NCI-H1930 (cell line): Measurements from ENCODE around the gene DNAI2.

Experiments
- DNase-seq, 2 experiments: peaks; one replicate each; lab custom pipeline; 2025; lab: John Stamatoyannopoulos, UW

DNAI2 gene

GRCh38 chr17:74274060-74274708, at the start of gene DNAI2:
Gene DNAI2, plus strand, starts transcription at chr17:74274234. Its CDS starts 7,584 bp downstream, at chr17:74281818.
- peak; percentile 36 for DNase-seq

- no peak for DNase-seq
Measured at GRCh38 chr17:74224959-74225725, 48.9 kb upstream of the DNAI2 start.

DNA sequence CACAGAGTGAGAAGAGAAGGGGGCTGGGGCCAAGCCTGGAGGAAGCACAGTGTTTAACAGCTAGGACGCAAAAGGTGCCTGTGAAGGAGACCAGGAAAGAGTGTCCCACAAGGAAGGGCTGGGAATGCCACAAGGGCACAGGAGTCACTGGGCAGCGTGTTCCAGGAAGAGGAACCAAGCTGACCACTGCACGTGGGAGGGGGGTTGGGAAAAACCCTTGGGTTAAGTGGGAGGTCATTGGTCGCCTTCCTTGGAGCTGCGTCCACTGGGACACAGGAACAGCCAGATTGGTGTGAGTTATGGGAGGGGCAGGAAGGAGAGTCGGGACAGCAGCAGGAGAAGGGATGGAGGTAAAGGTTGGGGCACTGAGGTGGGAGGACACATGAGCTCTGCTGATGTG, 47.8 kb upstream of the DNAI2 start:
- no peak for DNase-seq

- DNase-seq: no peak
Measured at GRCh38 chr17:74227271-74228080, 46.6 kb upstream of the DNAI2 start.

DNA sequence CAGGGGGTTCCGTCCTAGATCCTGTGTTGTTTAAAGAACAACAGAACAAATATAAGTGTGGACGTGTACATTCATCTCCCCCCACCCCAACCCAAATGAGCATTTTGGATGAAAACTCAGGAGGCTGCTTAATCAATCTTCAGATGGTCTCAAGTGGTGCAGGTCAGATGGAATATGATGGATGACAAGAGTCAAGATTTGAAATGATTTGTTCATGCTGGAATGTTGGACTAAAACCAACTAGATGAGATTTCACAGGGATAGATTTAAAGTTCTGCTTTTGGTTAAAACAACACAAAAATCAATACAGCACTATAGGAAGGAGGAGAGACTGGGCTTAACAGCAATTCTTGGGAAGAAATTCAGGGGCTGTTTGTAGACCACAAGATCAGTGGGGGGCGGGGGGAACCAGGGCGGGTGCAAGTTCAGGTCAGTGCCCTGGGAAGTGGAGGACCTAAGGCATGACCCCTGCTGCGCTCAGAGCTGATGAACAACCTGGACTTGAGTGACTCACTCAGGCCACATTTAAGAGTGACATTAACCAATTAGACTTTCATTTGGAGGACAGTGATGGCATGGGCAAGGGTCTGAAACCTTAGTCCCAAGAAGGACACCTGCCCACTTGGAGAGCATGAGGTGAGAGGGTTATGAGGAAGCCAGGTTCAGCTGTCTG, 45.6 kb upstream of the DNAI2 start:
- DNase-seq: no peak

DNA sequence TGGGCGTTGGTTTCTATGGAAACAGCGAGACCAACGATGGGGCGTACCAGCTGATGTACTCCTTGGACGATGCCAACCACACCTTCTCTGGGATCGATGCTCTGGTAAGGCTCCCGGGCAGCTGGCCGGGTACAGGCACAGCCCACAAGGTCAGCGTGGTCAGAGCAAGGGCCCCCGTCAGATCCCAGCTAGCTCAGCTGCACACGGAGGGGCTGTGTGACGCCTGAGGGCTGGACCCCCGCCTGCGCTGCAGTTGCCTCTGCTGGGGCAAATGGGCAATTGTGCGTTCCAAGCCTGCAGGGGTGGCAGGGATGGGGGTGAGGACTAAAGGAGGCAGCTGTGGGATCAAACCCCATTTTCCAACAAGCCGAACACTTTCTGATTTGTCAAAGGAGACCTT, 43.1 kb upstream of the DNAI2 start:
- no peak for DNase-seq

- no peak for DNase-seq
Measured at GRCh38 chr17:74231928-74232907, 41.8 kb upstream of the DNAI2 start.

GRCh38 chr17:74233937-74234336, 40.1 kb upstream of the DNAI2 start:
- DNase-seq: no peak

GRCh38 chr17:74234486-74234885, 39.5 kb upstream of the DNAI2 start:
- DNase-seq: no peak

DNA sequence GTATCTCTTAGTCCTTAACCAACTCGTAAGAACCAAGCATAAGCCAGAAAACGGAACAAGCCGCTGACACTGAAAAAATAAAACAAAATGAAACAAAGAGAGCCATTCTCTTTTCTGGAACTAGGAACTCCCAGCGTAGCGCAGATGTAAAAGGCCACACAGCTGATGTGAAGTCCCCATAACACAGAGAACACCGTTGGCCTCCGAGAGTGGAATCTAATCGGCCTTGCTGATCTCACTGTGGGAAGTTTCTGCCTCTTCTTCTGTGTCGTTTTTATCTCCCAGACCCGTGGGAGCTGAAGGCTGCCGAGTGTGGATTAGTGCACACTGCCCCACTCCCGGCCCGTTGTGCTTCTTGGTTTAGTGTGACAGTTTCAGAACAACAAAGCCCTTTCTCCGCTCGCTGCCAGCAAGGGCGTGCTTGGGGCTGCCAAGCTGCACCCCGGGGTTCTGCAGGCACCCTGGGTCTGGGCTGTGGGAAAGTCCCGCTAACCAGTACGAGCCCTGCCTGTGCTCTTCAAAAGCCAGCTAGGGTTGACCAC, 38.9 kb upstream of the DNAI2 start:
- no peak for DNase-seq

- no peak for DNase-seq
Measured at GRCh38 chr17:74235911-74236371, 38.1 kb upstream of the DNAI2 start.

GRCh38 chr17:74237321-74237720, 36.7 kb upstream of the DNAI2 start:
- no peak for DNase-seq

GRCh38 chr17:74239172-74239571, 34.9 kb upstream of the DNAI2 start:
- DNase-seq: no peak

DNA sequence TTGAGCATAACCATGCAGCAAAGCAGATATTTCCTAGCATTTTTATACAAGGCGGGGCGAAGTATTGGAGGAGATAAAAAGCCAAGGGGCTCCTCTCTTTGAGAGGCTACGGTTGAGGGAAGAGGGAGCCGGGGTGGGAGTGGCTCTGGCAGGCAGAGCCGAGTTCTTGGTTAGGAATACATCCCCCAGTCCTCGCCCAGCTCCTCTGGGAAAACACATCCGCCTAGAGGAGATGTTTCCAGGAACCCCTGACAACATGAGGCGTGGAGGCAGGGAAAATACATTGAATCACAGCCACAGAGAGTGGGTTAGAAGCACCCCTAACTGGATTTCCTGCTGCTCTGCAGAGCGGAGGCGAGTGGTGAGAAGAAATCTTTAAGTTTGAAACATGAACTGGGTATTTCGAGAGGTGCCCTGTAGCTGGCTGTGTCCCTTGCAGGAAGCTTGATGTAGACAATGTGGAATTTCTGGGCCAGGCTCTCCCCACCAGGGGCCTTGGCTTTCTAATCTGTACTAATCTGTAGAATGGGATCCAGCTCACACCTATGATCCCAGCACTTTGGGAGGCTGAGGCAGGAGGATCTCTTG, 33.3 kb upstream of the DNAI2 start:
- no peak for DNase-seq

DNA sequence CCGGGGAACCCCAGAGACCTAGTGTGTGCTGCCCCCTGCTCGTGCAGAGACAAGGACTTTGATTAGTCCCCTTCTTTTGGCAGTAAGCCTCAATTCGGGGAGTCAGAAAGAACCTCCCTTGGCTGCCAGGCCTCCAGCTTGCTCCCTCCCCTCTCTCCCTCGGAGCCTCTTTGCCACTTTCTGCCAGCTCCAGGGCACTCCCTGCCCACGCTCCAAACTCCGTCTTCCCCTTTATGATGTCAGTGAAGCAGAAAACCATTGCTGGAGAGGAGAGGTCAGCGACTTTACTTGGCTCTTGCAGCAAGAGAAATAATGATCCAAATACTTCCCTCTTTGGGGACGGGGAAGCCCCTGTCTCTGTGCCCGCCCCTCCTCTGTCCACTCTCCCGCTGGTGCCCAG, 32.6 kb upstream of the DNAI2 start:
- no peak for DNase-seq

DNA sequence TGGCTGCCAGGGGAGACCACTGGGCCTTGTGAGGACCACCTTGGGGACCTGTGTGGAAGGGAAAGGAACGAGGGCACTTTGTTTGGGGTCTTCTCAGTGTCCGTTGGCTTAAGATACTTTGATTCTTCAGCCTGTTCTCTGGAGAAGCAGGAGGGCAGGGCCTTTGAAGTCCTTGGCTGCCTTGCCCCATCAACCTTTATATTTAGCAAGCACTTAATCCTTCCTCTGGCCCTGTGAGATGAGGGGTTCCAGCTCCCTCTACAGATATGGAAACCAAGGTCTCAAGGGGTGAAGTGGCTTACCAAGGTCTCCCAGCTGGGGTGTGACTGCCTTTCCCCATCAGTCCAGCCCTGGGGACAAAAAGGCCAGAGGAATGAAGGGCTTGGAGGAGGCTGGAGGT, 32.2 kb upstream of the DNAI2 start:
- DNase-seq: no peak

- no peak for DNase-seq
Measured at GRCh38 chr17:74243013-74243755, 30.9 kb upstream of the DNAI2 start.

DNA sequence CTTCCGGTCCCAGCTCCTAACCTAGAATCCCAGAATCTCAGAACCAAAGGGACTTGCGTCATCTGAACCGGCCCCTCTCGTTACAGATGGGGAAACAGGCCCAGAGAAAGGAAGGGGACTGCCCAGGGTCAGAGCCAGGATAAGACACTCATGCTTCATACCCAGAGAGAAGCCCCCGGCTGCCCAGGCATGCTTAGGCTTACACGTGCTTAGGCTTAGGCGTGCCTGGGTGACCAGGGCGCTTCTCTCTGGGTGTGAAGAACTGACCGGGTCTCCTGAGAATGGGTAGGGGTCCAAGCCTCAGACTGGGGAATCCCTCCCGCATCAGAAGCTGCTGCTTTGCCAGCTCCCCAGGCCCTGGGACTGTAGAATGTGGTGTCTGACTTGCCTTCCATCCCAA, 29.9 kb upstream of the DNAI2 start:
- no peak for DNase-seq

- no peak for DNase-seq
Measured at GRCh38 chr17:74244548-74244947, 29.5 kb upstream of the DNAI2 start.
